ENCODE results near the gene CSPG4. TPM values are rescaled to one million over a fixed set of nuclear protein-coding genes. Genes with fewer than 3 reads are reported as not detected.

Gene CSPG4
- total and polyA plus RNA-seq, 2 of the 8 experiments (the other 6 are each of a cell fraction or from before 2014, with no cell fraction given), result 1.4 to 3.0 TPM

DNA sequence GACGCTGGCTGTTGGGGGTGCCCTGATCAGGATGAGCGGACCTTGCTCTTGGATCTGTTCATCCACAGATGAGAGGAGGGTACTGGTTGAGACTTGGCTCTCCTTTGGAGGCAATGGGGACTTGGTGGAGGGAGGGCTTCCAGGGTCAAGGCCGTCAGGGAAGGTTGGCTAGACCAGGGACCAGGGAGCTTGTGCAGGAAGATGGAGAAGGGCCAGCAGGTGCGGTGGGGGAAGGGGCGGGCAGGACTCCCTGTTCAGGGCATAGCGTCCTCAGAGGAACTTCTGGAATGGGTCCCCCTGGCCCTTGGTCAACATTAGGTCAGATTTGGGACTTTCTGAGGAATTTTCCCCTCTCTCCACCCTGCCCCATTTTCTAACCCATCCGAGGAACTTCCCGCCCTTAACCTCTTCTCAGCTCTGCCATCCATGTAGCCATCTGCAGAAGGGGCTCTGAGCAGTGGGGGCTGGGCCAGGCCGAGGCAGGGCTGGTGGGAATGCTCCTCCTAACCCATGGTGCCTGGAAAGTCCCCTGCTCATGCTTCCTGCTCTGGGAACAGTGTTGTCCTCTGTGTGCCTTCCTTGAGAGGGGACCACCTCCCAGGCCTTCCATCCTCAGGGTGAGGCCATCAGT, 53.4 kb downstream of the CSPG4 start:
- H3K79me2 ChIP-seq (ENCODE audit: control insufficient read depth in 1 of 2, insufficient read depth in 2 of 2, low read length in 2 of 2), result peaks cover 0 to 15% of the 10 kb centered on the region in 2 experiments; a peak in 1 of 4 replicates
- no peak overlapping the region for H4K8ac ChIP-seq (ENCODE audit: extremely low read depth, insufficient read depth, low read length)
- no peak overlapping the region for H4K5ac ChIP-seq (ENCODE audit: insufficient read length, low read depth, low read length)
- H3K27me3 ChIP-seq (replicated peaks in 1 of 4; ENCODE audit: control insufficient read depth in 3 of 4, extremely low read depth in 1 of 4, insufficient read depth in 3 of 4, low read length in 3 of 4), result peaks cover 0 to 3% (median 0%) of the 10 kb centered on the region in 4 experiments; a peak in 1 of 7 replicates
- WGBS, 2 experiments (ENCODE audit: extremely low coverage in 1 of 2, insufficient coverage in 1 of 2, insufficient read length in 1 of 2, insufficient replicate concordance in 2 of 2, low coverage in 1 of 2, low lambda C conversion rate in 2 of 2, missing lambda C conversion rate in 1 of 2), result 90% methylated on average over 9 of the region's 9 CpGs; no CpG with 5 or more reads in 1 of the 2 experiments
- H2BK12ac ChIP-seq (ENCODE audit: low read depth, low read length), result no peak overlapping the region
- no peak overlapping the region for H3K4ac ChIP-seq (replicated peaks; ENCODE audit: insufficient read length, low read depth, low read length)
- no peak overlapping the region for H2BK5ac ChIP-seq (ENCODE audit: low read depth, low read length)
- POLR2A ChIA-PET (ENCODE audit: partially characterized antibody), result interaction anchor here (0.9 to 1.2 kb wide), 3 partner anchors 10 to 22 kb away, joined by 3 to 5 read pairs (median 3); partner anchors contain the start of gene SNX33
- H3K4me2 ChIP-seq (ENCODE audit: insufficient read depth in 1 of 2, low read depth in 2 of 2, low read length in 2 of 2), result no peak overlapping the region
- no peak overlapping the region for H3K23ac ChIP-seq (ENCODE audit: insufficient read length)
- peaks cover 0 to 6% (median 2%) of the 10 kb centered on the region in 4 experiments; a peak in 2 of 7 replicates for H3K4me1 ChIP-seq (replicated peaks in 1 of 4; ENCODE audit: control insufficient read depth in 3 of 4, insufficient read depth in 4 of 4, low read length in 3 of 4)
- DNase-seq (ENCODE audit: low read depth in 1 of 2, low spot score in 2 of 2), result no peak
- no peak overlapping the region for H2BK20ac ChIP-seq (ENCODE audit: low read length)
- H3K23me2 ChIP-seq (ENCODE audit: low read depth, low read length), result no peaks in the 10 kb centered on the region; the same call in 1 of the 2 replicates
- no peak overlapping the region for H3K56ac ChIP-seq (replicated peaks; ENCODE audit: insufficient read length, low read depth, low read length)
- TF ChIP-seq SP4 (IDR thresholded peaks at IDR 0.05; ENCODE audit: low read length), result no peak
- no peak for TF ChIP-seq ATF2 (IDR thresholded peaks at IDR 0.05; ENCODE audit: low read length)
- no peak for TF ChIP-seq SIRT6 (IDR thresholded peaks at IDR 0.05; ENCODE audit: low read length)
- no peak for TF ChIP-seq MAX (IDR thresholded peaks at IDR 0.05)
- TF ChIP-seq EP300 (IDR thresholded peaks at IDR 0.05; ENCODE audit: borderline replicate concordance in 1 of 2, low read depth in 2 of 2, low read length in 2 of 2), result no peak
- TF ChIP-seq YY1 (IDR thresholded peaks at IDR 0.05; ENCODE audit: low read depth, low read length), result no peak
- H2BK15ac ChIP-seq (ENCODE audit: low read length), result no peak overlapping the region
- H3K9ac ChIP-seq (replicated peaks in 1 of 4; ENCODE audit: extremely low read depth in 1 of 4, low read depth in 3 of 4, low read length in 3 of 4), result no peak overlapping the region
- no peak overlapping the region for H3K27ac ChIP-seq (ENCODE audit: low read depth, low read length)
- no peak overlapping the region for H2AK5ac ChIP-seq (ENCODE audit: low read depth, low read length)
- no peak overlapping the region for H4K91ac ChIP-seq (replicated peaks; ENCODE audit: insufficient read length, low read length)
- H3K18ac ChIP-seq (ENCODE audit: extremely low read depth, low read length), result no peak overlapping the region
- peaks cover 7% of the 10 kb centered on the region for H3K79me1 ChIP-seq (ENCODE audit: low read depth, low read length)
- no peak overlapping the region for H3K14ac ChIP-seq (ENCODE audit: insufficient read length)
- H2BK120ac ChIP-seq (replicated peaks; ENCODE audit: low read depth, low read length), result no peak overlapping the region
- no peaks in the 10 kb centered on the region for H3K9me3 ChIP-seq (ENCODE audit: insufficient read depth in 2 of 2, low read depth in 1 of 2, low read length in 1 of 2)
- no peak overlapping the region for H3K4me3 ChIP-seq (ENCODE audit: extremely low read depth in 1 of 4, insufficient read depth in 2 of 4, low read depth in 3 of 4, low read length in 4 of 4)
- CTCF ChIA-PET (ENCODE audit: partially characterized antibody), result interaction anchor here (1.0 to 1.9 kb wide), 4 partner anchors 12 to 25 kb away, joined by 3 to 4 read pairs (median 3); no protein-coding TSS in a partner anchor
- H3K36me3 ChIP-seq (ENCODE audit: control insufficient read depth in 2 of 4, insufficient read depth in 4 of 4, low read length in 3 of 4), result 0 out of 8 replicates have a peak, but pooled peaks cover 0 to 4% (median 0%) of the 10 kb centered on the region in 4 experiments
- H4K20me1 ChIP-seq (replicated peaks in 1 of 2; ENCODE audit: control insufficient read depth in 1 of 2, insufficient read depth in 2 of 2, low read length in 2 of 2), result peaks cover 5 to 23% of the 10 kb centered on the region in 2 experiments
- no peak overlapping the region for H2AFZ ChIP-seq (ENCODE audit: low read length)
- FAIRE-seq, result no peak

Measured in H1 (cell line).